Neural progenitor cell (in vitro differentiated cells): ENCODE results near the gene NKAIN2.

Source experiments
- CTCF ChIP-seq: fragments of 200-600 bp; sonication (generic); IDR thresholded peaks from 2 replicates; pipeline ENCODE4 v1.5.1; 2017; ENCODE audit warnings: antibody characterized with exemption, mild to moderate bottlenecking
- EZH2phosphoT487 ChIP-seq: fragments of 200-600 bp; sonication (generic); IDR thresholded peaks from 2 replicates; pipeline ENCODE4 v1.6.1; 2017; ENCODE audit warnings: antibody characterized with exemption

- no peak for TF ChIP-seq CTCF
- no peak for TF ChIP-seq EZH2phosphoT487
Observed at GRCh38 chr6:124674042-124674441, 870.4 kb downstream of the NKAIN2 start.
